ENCODE data around the gene C6orf141. TPM values are rescaled to one million over a fixed set of nuclear protein-coding genes. Genes with fewer than 3 reads are reported as not detected.

Gene C6orf141
- 10 to 100 TPM in 3 of 4 donors, 1 to 10 TPM in 1; 10.0 to 22.8 (median 18.3) TPM for total RNA-seq

DNA sequence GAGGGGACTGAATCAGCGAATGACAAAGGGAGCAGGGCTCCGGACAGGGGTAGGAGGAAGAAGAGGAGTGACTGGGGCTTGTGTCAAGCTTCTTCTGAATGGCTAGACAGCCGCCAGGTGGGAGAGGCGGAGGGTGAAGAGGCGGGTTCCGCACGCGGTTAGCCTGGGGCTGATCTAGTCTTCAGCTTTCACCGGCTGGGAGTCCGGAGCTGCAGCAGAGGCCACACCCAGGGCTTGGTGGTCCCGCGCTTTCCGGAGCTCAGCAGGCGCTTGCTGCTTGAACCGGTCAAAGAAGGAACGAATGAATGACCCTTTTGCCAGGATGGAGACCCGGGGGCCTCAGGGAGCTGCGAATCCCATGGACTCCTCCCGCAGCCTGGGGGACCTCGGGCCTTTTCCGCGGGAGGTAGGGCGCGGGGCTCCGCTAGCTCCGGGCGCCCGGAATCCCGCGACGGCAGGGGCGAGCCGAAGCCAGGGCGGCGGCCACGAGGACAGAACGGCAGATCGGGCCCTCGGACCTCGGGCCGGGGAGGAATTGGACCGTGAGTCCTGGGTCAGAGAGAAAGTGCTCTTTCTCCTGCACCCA is at the start of gene C6orf141:
C6orf141 (plus strand) TSS at position 177 of the 586 bp plus-strand sequence; CDS start at position 302, 125 bp downstream.
- Histone ChIP-seq H3K9me3 (no peaks in the 10 kb centered on the region), H3K27me3 (peaks cover 0 to 26% (median 0%) of the 10 kb centered on the region in 4 donors), H3K4me1 (peaks cover 0 to 58% (median 8%) of the 10 kb centered on the region in 3 donors), H3K27ac (peak within 1 kb of the TSS; percentile 30 to 71 (median 64)), H3K36me3 (no peaks in the 10 kb centered on the region), H3K4me3 (peak within 1 kb of the TSS; percentile 44 to 74 (median 54))
- TF ChIP-seq, protein P1, sequence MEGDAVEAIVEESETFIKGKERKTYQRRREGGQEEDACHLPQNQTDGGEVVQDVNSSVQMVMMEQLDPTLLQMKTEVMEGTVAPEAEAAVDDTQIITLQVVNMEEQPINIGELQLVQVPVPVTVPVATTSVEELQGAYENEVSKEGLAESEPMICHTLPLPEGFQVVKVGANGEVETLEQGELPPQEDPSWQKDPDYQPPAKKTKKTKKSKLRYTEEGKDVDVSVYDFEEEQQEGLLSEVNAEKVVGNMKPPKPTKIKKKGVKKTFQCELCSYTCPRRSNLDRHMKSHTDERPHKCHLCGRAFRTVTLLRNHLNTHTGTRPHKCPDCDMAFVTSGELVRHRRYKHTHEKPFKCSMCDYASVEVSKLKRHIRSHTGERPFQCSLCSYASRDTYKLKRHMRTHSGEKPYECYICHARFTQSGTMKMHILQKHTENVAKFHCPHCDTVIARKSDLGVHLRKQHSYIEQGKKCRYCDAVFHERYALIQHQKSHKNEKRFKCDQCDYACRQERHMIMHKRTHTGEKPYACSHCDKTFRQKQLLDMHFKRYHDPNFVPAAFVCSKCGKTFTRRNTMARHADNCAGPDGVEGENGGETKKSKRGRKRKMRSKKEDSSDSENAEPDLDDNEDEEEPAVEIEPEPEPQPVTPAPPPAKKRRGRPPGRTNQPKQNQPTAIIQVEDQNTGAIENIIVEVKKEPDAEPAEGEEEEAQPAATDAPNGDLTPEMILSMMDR (IDR thresholded peaks at IDR 0.05) = no peak
- TF ChIP-seq POLR2A (IDR thresholded peaks at IDR 0.05) = peak in 1 of 4 donors; percentile 58
- 0 to 4% methylated on average over 13 of the region's 42 CpGs for WGBS, 2 donors
- intact Hi-C loops (cut with DNase I) = no loop called here
- no peak for DNase-seq

DNA sequence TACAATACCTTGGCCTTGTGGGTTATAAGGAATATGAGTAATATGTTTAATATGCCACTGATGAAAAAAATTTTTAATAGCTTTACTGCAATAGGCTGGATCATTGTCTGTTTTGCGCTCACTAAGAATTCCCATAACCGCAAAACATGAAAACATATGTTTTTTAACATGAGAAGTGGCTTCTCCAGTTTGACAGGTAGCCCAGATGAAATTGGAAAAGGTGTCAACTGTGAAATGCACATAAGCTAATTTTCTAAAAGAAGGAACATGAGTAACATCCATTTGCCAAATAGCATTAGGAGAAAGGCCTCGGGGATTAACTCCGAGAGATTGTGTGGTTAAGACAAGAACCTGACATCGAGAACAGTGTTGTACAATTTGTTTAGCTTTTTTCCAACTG is 45.8 kb upstream of the C6orf141 start:
- DNase-seq = no peak
- intact Hi-C loops (cut with DNase I) = no loop called here

DNA sequence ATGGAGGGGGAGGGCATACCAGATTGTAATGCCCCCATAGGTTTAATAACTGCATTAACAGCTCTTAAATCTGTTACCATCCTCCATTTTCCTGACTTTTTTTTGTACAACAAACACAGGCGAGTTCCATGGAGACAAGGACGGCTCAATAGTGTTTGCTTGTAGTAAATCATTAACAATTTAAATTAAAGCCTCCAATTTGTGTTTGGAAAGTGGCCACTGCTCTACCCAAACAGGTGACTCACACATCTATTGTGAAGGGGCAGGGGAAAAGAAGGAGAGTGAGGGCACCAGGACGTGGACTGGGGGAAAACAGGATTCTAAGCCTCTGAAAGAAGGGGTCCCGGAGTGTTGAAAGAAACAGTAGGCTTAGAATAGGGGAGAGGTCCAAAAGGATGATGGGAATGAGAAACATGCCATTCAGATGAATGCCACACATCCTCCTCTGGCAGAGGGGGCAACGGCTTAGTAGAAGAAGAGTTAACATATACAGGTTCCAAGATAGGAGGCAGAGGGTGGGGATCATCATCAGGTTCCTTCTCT is 43.8 kb upstream of the C6orf141 start:
- intact Hi-C loops (cut with DNase I) = no loop called here
- TF ChIP-seq, protein P1 (IDR thresholded peaks at IDR 0.05) = no peak
- TF ChIP-seq POLR2A (IDR thresholded peaks at IDR 0.05) = no peak
- WGBS, 2 donors = 51 to 65% methylated on average over 5 of the region's 5 CpGs
- no peak for DNase-seq
- Histone ChIP-seq H3K36me3 (no peaks in the 10 kb centered on the region), H3K4me1 (peaks cover 0 to 4% (median 0%) of the 10 kb centered on the region in 3 donors), H3K4me3 (no peak overlapping the region), H3K9me3 (no peaks in the 10 kb centered on the region), H3K27me3 (no peaks in the 10 kb centered on the region), H3K27ac (no peak overlapping the region)

More for the DNA sequence above, 45.8 kb upstream of the C6orf141 start:
- no peaks in the 10 kb centered on the region for H3K9me3 ChIP-seq
- no peaks in the 10 kb centered on the region for H3K27me3 ChIP-seq
- WGBS, 2 donors = 60 to 61% methylated on average over 5 of the region's 5 CpGs
- H3K4me1 ChIP-seq = peaks cover 0 to 4% (median 0%) of the 10 kb centered on the region in 3 donors
- H3K4me3 ChIP-seq = no peak overlapping the region
- TF ChIP-seq, protein P1 (IDR thresholded peaks at IDR 0.05) = no peak
- no peak for TF ChIP-seq POLR2A (IDR thresholded peaks at IDR 0.05)
- no peak overlapping the region for H3K27ac ChIP-seq
- H3K36me3 ChIP-seq = no peaks in the 10 kb centered on the region

DNA sequence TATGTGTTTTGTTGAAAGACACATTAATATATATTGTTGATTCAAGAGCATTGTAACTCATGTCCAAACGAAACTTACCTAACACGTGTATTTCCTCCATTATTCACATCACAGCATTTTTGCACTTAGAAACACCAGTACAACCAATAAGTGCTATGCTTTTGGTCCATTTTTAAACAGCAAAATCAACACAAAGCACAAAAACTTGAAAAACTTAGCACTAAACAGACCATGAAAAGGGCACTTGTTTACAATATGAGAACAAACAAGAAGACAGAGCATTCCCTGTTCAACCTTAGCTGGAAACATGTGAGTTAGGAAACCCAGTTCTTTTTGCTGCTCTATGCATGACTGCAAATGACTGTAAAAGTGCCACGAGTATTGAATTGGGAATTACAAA is 41.1 kb upstream of the C6orf141 start:
- TF ChIP-seq, protein P1 (IDR thresholded peaks at IDR 0.05) = no peak
- TF ChIP-seq POLR2A (IDR thresholded peaks at IDR 0.05) = no peak
- H3K9me3 ChIP-seq = no peaks in the 10 kb centered on the region
- 49 to 50% methylated on average over 3 of the region's 3 CpGs for WGBS, 2 donors
- H3K27me3 ChIP-seq = peaks cover 0 to 4% (median 0%) of the 10 kb centered on the region in 4 donors
- H3K4me1 ChIP-seq = peaks cover 0 to 4% (median 0%) of the 10 kb centered on the region in 3 donors
- no peaks in the 10 kb centered on the region for H3K36me3 ChIP-seq
- H3K4me3 ChIP-seq = no peak overlapping the region
- H3K27ac ChIP-seq = no peak overlapping the region
- intact Hi-C loops (cut with DNase I) = no loop called here
- DNase-seq = no peak

DNA sequence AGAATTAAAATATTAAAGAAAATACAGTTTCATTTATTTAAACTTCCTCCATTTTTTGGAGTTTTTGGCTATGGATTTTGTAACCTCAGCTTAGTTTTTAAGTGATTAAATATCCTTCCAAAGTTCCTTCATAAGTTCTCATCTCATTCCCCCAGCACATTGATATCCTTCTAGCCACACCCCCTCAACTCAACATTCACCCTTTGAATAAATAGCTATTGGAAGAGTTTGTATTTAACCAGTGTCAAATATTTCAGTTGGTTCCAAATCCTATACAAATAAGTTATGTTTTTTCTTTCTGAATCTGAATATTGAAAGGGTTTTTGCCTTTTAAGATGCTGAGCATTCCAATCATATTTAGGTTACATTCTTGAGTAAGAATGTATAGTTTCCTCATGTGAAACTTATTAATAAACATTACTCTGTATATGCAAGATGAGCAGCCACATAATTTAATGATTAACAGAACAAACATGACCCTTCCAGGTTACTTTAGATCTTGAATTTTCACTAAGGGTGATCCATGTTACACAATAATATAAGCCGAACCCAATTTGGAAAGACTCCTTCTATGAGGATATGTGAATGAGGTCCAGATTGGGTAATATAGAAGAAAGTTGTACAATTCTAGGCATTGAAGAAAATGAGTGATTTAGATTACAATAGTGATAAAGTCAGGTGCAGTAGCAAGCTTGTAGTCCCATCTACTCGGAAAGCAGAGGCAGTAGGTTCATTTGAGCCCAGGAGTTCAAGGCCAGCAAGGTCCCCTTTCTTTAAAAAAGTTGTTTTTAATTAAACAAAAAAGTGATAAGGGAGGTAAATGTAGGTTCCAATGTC is 37.1 kb upstream of the C6orf141 start:
- H3K9me3 ChIP-seq = no peaks in the 10 kb centered on the region
- H3K27ac ChIP-seq = no peak overlapping the region
- intact Hi-C loops (cut with DNase I) = no loop called here
- peaks cover 0 to 4% (median 0%) of the 10 kb centered on the region in 4 donors for H3K27me3 ChIP-seq
- no peak for TF ChIP-seq POLR2A (IDR thresholded peaks at IDR 0.05)
- TF ChIP-seq, protein P1 (IDR thresholded peaks at IDR 0.05) = no peak
- WGBS, 2 donors = 65 to 72% methylated on average over 2 of the region's 2 CpGs
- H3K4me3 ChIP-seq = no peak overlapping the region
- H3K36me3 ChIP-seq = no peaks in the 10 kb centered on the region
- peaks cover 0 to 2% (median 0%) of the 10 kb centered on the region in 3 donors for H3K4me1 ChIP-seq
- no peak for DNase-seq

All from esophagus squamous epithelium (tissue), 5 donors.